ENCODE measurements around the gene POLR2A. TPM values are rescaled to one million over a fixed set of nuclear protein-coding genes. Genes with fewer than 3 reads are reported as not detected.
A peak's percentile ranks its signal among the peaks of the same experiment; 100 is the strongest.

Gene POLR2A
- total RNA-seq, 1 donor from 2014 or later = 175 TPM

GRCh38 chr17:7448461-7448860 is 35.7 kb upstream of the POLR2A start:
- H3K4me3 Mint-ChIP-seq = no peak overlapping the region
- peaks cover 11% of the 10 kb centered on the region for H3K36me3 Mint-ChIP-seq

GRCh38 chr17:7459961-7460545 is 24.1 kb upstream of the POLR2A start:
- peak overlapping the region; percentile 82 for H3K27ac Mint-ChIP-seq
- H3K4me1 Mint-ChIP-seq (ENCODE audit: unreplicated experiment) = peaks cover 11% of the 10 kb centered on the region
- peaks cover 8% of the 10 kb centered on the region for H3K36me3 Mint-ChIP-seq
- no peaks in the 10 kb centered on the region for H3K9me3 Mint-ChIP-seq
- H3K27me3 Mint-ChIP-seq = no peaks in the 10 kb centered on the region
- peak overlapping the region; percentile 30 for H3K4me3 Mint-ChIP-seq
- no peak for DNase-seq (ENCODE audit: extremely low spot score, unreplicated experiment)
- TF ChIP-seq CTCF (conservative IDR thresholded peaks at IDR 0.05) = no peak

More at GRCh38 chr17:7448461-7448860, 35.7 kb upstream of the POLR2A start:
- Mint-ChIP-seq H3K9me3 (no peaks in the 10 kb centered on the region), H3K4me1 (ENCODE audit: unreplicated experiment) (peaks cover 17% of the 10 kb centered on the region), H3K27me3 (peaks cover 31% of the 10 kb centered on the region), H3K27ac (no peak overlapping the region)
- no peak for DNase-seq (ENCODE audit: extremely low spot score, unreplicated experiment)
- no peak for TF ChIP-seq CTCF (conservative IDR thresholded peaks at IDR 0.05)

DNA sequence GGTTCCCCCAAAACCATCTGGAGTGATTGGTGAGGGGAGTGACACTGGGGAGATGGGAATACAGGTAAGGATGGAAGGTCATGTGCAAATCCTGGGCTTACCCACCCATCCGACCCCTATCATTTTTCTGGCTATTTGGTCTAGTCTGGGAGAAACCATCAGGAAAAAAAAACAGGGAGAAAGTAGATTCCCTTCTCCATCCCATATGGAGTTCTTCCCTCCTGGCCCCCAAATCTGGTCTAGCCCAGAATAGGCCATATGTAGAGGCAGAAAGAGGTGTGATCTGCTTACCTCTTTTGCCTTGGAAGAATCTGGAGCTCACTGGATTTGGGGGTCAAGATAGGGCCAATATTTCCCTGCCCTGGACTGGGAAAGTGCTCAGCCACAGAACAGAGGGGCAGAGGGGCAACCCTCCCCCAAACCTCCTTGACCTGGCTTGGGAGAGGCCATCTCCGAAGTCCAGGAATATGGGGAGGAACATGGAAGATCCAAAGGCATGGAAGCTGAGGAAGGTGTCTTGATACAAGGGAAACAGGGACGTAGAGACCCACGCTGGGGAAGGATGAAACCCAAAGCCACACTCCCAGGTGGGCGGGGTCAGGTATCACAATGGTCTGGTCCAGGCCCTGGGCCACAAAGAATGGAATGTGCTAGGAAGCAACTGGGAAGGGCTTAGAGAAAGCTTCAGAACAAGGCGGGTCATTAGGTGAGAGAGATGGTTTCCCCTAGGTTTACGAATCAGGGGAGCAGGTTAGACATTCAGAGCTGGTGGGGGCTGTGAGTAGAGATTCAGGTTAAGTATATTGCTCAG is 23.1 kb upstream of the POLR2A start:
- H3K27ac Mint-ChIP-seq = peak overlapping the region; percentile 62
- H3K27me3 Mint-ChIP-seq = no peaks in the 10 kb centered on the region
- H3K9me3 Mint-ChIP-seq = no peaks in the 10 kb centered on the region
- no peak overlapping the region for H3K4me3 Mint-ChIP-seq
- peaks cover 3% of the 10 kb centered on the region for H3K36me3 Mint-ChIP-seq
- no peak for DNase-seq (ENCODE audit: extremely low spot score, unreplicated experiment)
- peaks cover 5% of the 10 kb centered on the region for H3K4me1 Mint-ChIP-seq (ENCODE audit: unreplicated experiment)
- TF ChIP-seq CTCF (conservative IDR thresholded peaks at IDR 0.05) = no peak

DNA sequence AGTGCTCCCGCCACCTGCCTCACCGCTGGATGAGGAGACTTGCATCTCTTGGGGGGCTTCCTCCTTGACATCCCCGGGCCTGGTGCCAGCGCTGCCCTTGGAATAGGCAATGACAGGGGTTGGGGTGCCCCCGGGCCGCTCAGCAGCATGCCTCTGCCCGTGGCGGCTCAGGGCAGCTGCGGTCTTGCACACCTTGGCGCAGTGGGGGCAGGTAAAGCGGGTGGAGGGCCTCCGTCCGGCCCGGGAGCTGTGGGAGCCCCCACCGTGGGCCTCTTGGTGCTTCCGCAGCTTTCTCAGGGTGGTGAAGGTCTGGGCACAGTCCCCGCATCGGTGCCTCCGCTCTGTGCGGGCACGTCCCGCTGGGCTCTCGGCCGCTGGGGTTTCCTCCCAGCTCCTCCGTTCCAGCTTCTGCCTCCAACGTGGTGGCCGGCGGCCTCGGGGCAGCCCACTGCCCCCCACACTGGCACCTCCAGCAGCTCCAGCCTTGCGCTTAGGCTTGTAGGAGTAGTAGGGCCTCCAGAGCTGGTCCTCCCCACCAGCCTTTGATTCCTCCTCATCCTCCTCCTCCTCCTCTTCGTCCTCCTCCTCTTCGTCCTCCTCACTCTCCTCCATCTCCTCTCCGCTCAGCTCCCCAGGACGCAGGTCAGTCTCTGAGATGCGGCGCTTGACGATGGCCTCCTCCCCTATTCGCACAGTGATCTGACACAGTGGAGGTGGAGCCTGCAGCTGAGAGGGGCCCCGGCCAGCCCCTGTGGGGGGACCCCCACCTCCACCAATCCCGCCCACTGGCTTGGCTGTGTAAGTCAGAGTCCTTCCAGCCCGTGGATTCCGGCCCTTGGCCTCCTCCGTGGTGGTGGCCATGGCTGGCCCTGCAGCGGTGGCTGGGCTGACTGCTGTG is 21.4 kb upstream of the POLR2A start:
- no peaks in the 10 kb centered on the region for H3K9me3 Mint-ChIP-seq
- peaks cover 5% of the 10 kb centered on the region for H3K4me1 Mint-ChIP-seq (ENCODE audit: unreplicated experiment)
- TF ChIP-seq CTCF (conservative IDR thresholded peaks at IDR 0.05) = no peak
- H3K27ac Mint-ChIP-seq = no peak overlapping the region
- no peak overlapping the region for H3K4me3 Mint-ChIP-seq
- DNase-seq (ENCODE audit: extremely low spot score, unreplicated experiment) = no peak
- no peaks in the 10 kb centered on the region for H3K27me3 Mint-ChIP-seq
- H3K36me3 Mint-ChIP-seq = peaks cover 3% of the 10 kb centered on the region

- Mint-ChIP-seq H3K9me3 (no peaks in the 10 kb centered on the region), H3K27ac (no peak overlapping the region), H3K36me3 (peaks cover 3% of the 10 kb centered on the region), H3K4me1 (ENCODE audit: unreplicated experiment) (peaks cover 5% of the 10 kb centered on the region), H3K27me3 (no peaks in the 10 kb centered on the region), H3K4me3 (no peak overlapping the region)
- DNase-seq (ENCODE audit: extremely low spot score, unreplicated experiment) = no peak
- TF ChIP-seq CTCF (conservative IDR thresholded peaks at IDR 0.05) = no peak
These were observed 20.8 kb upstream of the POLR2A start for GRCh38 chr17:7463372-7463846.
